Measurements from ENCODE around the gene LITAFD. TPM values are rescaled to one million over a fixed set of nuclear protein-coding genes. Genes with fewer than 3 reads are reported as not detected.

LITAFD gene
- total and polyA plus RNA-seq, 12 donors: not detected

DNA sequence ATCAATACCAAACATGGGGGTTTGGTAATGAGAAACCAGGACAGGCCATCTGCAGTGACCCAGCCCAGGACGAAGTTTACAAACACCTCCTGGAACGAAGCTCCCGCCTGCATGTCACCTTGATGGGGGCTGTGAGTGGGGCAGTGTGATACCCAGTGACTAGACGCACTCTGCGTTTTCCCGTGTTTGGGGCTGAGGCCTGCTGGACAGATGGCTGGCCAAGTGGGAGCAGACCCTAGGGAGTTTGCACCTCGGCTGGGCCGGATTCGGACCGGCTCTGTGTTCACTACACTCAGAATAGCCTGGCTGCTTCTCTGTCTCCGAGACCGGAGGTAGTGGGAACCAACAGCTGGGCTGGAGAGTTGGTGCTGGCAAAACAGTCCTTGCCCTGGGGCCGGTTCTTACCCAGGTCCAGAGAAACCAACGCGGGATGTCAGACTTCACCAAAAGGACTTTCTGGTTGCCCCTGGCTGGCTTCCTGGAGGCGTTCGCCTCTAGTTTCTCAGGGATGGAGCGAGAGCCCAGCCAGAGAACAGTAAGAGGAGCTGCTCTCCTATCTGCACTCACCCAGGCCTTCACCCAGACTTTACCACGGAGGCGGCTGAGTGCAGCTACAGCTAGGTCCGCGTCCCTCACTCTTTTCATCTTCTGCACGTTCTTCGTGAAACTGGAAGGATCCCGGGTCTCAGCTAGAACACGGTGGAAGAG, 33.8 kb upstream of the LITAFD start:
- DNase-seq (peak in 1 of 2 donors; percentile 3), ATAC-seq (no peak)
- Histone ChIP-seq H3K4me3 (no peak overlapping the region), H3K4me1 (peaks cover 4 to 42% (median 33%) of the 10 kb centered on the region in 9 donors), H3K27me3 (no peaks in the 10 kb centered on the region), H3K9me3 (no peaks in the 10 kb centered on the region), H3K27ac (peak overlapping the region in 2 of 10 donors; percentile 20 to 59), H3K36me3 (peaks cover 0 to 69% (median 22%) of the 10 kb centered on the region in 9 donors)
- 85 to 90% methylated on average over 26 of the region's 26 CpGs for WGBS, 2 donors
- intact Hi-C loops (cut with DNase I): no loop called here
- TF ChIP-seq, protein P1, sequence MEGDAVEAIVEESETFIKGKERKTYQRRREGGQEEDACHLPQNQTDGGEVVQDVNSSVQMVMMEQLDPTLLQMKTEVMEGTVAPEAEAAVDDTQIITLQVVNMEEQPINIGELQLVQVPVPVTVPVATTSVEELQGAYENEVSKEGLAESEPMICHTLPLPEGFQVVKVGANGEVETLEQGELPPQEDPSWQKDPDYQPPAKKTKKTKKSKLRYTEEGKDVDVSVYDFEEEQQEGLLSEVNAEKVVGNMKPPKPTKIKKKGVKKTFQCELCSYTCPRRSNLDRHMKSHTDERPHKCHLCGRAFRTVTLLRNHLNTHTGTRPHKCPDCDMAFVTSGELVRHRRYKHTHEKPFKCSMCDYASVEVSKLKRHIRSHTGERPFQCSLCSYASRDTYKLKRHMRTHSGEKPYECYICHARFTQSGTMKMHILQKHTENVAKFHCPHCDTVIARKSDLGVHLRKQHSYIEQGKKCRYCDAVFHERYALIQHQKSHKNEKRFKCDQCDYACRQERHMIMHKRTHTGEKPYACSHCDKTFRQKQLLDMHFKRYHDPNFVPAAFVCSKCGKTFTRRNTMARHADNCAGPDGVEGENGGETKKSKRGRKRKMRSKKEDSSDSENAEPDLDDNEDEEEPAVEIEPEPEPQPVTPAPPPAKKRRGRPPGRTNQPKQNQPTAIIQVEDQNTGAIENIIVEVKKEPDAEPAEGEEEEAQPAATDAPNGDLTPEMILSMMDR (IDR thresholded peaks at IDR 0.05): no peak

DNA sequence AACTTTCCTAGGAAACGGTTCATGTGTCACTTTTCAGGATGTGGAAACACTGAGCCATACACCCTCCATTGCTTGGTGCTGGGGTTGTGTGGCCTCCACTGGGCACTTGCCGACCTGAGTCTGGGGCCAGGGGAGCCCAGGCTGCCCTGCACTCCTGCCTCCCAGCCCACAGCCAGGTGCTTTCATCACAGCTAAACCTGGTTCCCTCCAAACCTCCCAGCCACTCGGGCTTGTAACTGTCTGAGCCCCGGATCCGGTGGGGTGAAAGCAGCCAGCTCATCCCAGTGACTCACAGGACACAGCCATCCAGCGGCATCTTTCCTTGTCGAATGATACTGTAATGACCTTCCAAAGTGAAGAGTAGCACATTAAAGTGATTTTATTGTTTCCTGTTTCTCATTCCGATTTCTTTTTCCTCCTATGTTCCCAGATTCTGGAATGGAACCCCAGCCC, 33.2 kb upstream of the LITAFD start:
- no peak for ATAC-seq
- DNase-seq: peak in 1 of 2 donors; percentile 2
- Histone ChIP-seq H3K36me3 (peaks cover 0 to 74% (median 22%) of the 10 kb centered on the region in 9 donors), H3K4me3 (no peak overlapping the region), H3K27ac (peak overlapping the region in 3 of 10 donors; percentile 30 to 69 (median 59)), H3K9me3 (no peaks in the 10 kb centered on the region), H3K27me3 (no peaks in the 10 kb centered on the region), H3K4me1 (peaks cover 4 to 45% (median 34%) of the 10 kb centered on the region in 9 donors)
- TF ChIP-seq, protein P1 (IDR thresholded peaks at IDR 0.05): no peak
- intact Hi-C loops (cut with DNase I): no loop called here
- WGBS, 2 donors: 78 to 86% methylated on average over 8 of the region's 8 CpGs

- no peak for ATAC-seq
- Histone ChIP-seq H3K27me3 (no peaks in the 10 kb centered on the region), H3K4me1 (peaks cover 4 to 49% (median 34%) of the 10 kb centered on the region in 9 donors), H3K4me3 (no peak overlapping the region), H3K9me3 (no peaks in the 10 kb centered on the region), H3K36me3 (peaks cover 0 to 80% (median 26%) of the 10 kb centered on the region in 9 donors), H3K27ac (peak overlapping the region in 9 of 10 donors; percentile 38 to 79 (median 61))
- intact Hi-C loops (cut with DNase I): no loop called here
- TF ChIP-seq, protein P1 (IDR thresholded peaks at IDR 0.05): no peak
- WGBS, 2 donors: 80 to 84% methylated on average over 19 of the region's 19 CpGs
- DNase-seq: peak in 1 of 2 donors; percentile 2
Observed at GRCh38 chr16:8849411-8850011, 32.6 kb upstream of the LITAFD start.

DNA sequence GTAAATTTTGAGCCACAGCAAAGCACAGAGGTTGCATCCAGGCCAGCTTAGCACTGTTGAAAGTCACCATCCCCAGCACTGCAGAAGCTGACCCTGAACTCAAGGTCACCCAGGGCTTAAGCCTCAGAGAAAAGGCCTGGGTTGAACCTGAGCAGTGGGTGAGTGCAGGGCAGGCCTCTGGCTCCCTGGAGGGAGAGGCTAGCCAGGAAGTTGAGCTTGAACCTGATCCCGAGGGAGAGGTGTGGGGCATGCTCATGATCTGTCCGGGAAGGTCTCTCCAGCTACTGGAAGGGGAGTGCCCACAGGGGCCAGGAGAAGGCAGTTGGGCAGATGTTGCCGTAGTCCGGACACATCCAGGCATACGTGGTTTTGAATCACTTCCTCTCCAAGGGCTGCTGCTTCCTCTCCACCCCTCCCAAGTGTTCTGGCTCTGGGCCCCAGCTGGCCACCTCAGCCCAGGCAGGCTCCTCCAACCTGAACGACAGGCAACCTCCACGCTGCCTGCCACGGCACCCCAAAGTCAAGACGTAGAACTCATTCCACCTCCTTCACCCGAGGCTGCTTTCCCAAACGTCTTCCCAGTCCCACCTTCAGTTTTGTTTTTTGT, 31.8 kb upstream of the LITAFD start:
- DNase-seq: peak; percentile 57 to 64
- H3K27ac ChIP-seq: peak overlapping the region in 9 of 10 donors; percentile 45 to 79 (median 64)
- WGBS, 2 donors: 36 to 52% methylated on average over 11 of the region's 11 CpGs
- intact Hi-C loops (cut with DNase I): no loop called here
- H3K4me1 ChIP-seq: peaks cover 4 to 56% (median 34%) of the 10 kb centered on the region in 9 donors
- TF ChIP-seq, protein P1 (IDR thresholded peaks at IDR 0.05): no peak
- peak; percentile 71 to 88 (median 78) for ATAC-seq
- no peak overlapping the region for H3K4me3 ChIP-seq
- H3K27me3 ChIP-seq: no peaks in the 10 kb centered on the region
- H3K9me3 ChIP-seq: no peaks in the 10 kb centered on the region
- peaks cover 0 to 89% (median 29%) of the 10 kb centered on the region in 9 donors for H3K36me3 ChIP-seq
